HG03575 (cell line): ENCODE results near the gene ZFP64.
"Not testable (repeated sequence)": the region's sequence is repeated elsewhere in the genome, so short reads cannot be mapped to it uniquely, and the experiment has no call there.

Experiments used
- ATAC-seq: cut with Tn5 transposase; IDR thresholded peaks from one replicate; pipeline ENCODE4 v1.9.1; 2021; ENCODE audit not compliant: unreplicated experiment, insufficient number of reproducible peaks, low FRiP score; ENCODE audit errors: extremely low read depth

ZFP64 gene

GRCh38 chr20:52209154-52209571, 17.6 kb upstream of the ZFP64 start:
- ATAC-seq = no peak

DNA sequence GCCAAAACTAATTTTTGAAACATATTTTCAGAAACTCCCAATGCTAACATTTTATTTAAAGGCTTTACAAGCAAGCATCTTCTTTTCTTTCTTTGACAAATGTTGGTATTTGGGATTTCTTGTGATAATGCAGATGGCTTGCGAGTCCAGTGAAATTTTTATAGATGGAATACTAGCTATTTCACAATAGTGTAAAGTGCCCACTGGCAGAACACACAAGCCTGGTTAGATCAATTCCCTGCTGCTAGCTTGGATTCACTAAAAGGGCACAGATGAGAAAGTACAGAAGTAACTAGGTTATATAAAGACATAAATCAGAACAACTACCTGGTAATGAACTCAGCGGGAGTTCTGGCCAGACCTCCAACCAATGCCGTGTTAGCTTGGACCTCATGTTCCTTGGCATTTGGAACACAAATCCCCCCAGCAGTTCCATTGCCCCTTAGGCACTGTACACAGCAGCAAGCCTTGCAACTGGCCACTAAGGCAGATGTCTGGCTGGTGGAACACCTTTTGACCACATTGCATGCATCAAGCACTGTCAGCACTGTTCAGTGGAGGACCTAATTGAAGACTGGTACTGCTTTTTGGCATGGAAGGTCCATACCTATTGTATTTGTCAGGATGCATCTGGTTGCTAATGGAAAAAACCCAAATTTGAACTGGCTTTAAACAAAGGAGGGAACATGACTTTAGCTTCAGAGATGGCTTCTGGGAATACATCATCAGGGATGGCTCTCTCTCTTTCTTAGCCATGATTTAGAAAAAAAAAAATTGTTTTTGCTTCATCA, 15.6 kb upstream of the ZFP64 start:
- ATAC-seq = no peak

DNA sequence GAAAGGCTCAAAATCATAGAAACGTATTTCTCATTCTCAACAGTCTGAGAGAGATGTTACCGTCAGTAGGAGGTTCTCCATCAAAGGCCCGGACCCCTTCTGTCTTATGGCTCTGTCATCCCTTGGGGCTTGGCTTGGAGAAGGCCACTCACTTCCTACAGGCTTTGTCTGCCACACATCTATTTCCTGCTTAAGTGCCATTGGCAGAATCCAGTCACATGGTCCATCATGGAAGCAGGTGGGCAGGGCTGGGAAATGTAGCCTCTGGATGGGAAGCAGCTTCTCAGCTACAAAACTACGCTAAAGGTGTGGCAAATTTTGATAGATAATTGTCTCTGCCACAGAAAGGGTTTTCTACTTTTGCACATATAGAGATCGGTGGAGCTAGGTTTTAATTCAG, 12.6 kb upstream of the ZFP64 start:
- ATAC-seq = no peak

- ATAC-seq = no peak
Measured at GRCh38 chr20:52201395-52201794, 9.8 kb upstream of the ZFP64 start.

GRCh38 chr20:52200870-52201269, 9.3 kb upstream of the ZFP64 start:
- no peak for ATAC-seq

- no peak for ATAC-seq
Measured at GRCh38 chr20:52196845-52197244, 5.3 kb upstream of the ZFP64 start.

DNA sequence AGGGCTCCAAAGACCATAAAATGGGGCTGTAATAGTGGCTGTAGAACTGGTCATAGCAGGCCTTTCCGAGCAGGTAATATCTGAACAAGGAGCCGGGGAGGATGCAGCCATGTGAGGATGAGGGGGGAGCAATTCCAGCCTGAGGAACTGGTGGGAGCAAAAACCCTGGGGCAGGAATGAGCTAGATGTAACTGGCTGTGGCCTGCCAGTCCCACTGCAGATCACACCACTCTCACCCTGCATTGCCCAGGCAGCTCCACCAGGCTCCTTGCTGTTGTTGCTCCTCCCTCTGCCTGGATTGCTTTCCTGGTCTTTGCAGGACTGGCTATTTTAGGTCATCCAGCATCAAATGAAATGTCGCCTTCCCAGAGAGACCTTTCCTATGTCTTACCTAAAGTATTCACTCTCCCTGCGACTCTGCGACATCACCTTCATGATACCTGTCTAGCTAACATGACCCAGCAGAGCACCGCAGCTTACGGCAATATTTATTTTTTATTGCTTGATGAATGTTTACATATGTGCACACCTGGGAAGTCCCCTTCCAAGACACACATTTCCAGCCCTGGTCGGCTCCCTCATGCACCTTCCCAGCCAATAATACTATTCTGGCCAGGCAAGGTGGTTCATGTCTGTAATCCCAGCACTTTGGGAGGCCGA, 2.4 kb upstream of the ZFP64 start:
- no peak for ATAC-seq

- no peak for ATAC-seq
Measured at GRCh38 chr20:52193133-52193532, 1.6 kb upstream of the ZFP64 start.

GRCh38 chr20:52192719-52193007, 1.1 kb upstream of the ZFP64 start:
- ATAC-seq = not testable (repeated sequence)

DNA sequence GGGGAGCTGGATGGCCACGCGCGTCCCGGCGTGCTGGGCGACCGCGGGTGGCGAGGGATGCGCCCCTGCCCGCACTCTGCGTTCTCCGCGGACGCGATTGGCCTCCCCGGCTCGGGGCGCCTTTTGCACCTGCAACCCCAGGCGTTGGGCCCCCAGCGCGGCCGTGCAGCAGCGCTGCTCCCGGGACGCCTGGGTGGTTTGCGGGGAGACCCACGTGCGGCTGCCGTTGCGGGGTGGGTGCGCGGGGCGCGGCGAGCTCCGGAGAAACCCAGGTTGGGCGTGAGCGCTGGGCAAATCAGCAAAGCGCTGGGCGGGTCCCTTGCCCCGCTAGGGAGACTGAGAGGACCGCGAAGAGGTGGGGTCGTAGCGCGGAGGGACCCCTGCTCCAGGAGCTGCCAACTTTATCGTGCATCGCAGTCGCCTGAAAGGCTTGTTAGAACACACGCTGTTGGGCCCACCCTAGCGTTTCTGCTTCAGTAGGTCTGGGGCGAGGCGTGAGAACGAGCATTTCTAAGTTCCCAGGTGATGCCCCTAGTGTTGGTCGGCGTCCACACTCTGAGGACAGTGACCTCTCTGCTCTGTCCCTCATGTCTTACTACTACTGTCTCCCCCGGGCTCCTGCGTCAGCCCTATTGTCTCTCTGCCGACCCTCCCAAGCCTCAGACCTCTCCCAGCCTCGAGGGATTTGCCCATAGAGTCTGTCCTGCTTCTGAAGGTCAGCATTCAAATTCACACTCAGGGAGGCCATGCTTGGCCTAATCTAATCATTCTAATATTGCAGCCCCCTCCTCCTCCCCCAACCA, 538 bp upstream of the ZFP64 start:
- ATAC-seq = no peak

GRCh38 chr20:52190437-52191131, 995 bp downstream of the ZFP64 start:
- ATAC-seq = no peak

GRCh38 chr20:52181766-52182165, 9.8 kb downstream of the ZFP64 start:
- ATAC-seq = no peak

GRCh38 chr20:52180180-52180840, 11.3 kb downstream of the ZFP64 start:
- no peak for ATAC-seq

DNA sequence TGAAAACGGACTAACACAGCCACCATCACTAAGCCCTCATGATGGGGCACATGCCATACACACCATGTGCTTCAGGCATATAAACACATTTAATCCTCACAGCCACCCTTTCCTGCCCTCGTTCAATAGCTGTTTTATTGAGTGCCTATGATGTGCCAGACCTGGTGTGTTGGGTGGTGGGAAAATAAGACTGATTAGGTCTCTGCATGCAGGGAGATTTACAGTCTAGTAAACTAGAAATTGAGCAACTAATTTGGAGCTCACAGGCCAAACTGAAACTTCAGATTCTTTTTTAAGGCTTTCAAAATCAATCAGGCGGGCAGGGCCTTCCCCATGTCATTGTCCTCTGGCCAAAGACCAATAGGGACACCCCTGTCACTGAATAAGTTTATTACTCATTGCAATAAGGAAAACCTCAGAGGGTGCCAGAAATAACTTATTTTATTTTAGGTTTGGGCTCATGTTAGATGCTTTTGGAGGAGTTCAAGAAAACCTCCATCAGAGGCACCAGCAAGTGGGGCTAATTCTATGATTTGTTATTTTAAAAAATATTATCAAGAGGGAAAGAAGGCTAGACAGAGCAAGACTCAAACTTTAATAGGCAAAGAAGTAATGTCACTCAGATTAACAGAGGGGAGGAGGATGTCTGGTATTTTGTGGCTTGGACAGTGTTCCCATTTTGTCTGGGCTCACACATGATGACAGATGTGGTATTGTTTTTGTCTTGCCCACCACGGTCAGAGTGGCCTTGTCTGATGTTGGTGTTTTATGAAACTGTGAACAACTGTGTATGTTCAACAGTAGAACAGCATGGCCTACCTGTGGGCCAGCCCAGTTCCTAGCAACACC, 12.0 kb downstream of the ZFP64 start:
- peak; percentile 79 for ATAC-seq

DNA sequence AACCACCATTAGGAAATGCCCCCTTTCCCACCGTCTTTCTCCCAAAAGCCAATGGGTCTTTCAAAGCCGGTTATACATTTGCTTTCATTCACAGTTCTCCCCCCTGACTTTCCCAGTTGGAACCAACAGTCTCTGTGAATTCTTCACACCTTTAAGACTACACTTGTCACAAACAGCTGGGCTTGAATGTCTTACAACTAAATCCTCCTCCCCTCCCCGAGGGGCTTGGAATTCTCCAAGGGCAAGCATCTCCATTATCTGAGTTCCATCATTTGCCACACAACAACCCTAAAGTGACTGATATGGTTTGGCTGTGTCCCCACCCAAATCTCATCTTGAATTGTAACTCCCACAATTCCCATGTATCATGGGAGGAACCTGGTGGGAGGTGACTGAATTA, 12.9 kb downstream of the ZFP64 start:
- ATAC-seq = no peak

DNA sequence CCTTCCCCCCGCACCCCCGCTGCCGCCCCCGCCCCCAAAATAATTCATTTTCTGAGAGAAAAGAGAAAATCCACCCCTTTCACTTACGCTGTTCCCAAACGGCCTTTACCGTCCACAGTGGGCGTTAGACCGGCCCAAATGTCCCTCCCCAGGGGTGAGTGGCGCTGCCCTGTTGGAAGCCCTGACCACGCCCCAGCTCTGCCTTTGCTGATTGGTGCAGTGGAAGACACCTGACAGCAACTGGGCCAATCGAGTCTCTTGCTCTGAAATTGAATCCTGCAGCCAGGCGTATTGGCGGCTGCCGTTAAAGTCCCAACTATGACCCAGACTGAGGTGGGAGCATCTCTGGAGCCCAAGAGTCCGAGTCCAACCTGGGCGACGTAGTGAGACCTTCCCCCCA, 15.7 kb downstream of the ZFP64 start:
- no peak for ATAC-seq

DNA sequence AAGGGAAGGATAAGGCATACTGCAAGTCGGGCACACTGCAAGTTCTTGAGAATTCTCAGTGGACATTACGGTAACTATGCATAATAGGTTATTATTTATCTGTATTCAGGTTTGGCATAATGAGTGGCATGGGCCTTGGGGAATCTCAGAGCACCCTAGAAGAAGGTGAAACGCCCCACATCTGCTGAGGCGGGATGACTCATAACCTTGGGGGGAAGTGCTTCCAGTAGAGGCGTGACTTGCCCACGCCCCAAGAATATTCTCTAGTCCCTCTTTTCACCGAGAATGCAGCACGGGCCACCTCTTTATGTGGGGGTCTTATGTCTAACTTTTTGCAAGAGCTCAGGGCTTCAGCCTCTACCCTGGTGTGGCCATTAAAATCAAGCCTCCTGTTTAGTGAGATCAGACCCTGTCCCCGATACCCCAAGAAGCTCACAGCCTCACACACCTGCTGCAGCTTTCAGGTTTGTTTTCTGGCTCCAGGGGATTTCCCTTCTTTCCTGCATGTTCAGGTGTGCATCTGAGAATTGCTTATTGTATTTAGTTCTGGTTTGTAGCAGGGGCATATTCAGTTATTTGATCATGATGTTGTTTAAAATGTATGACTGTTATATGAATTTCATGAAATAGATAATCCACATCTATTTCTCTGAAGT, 19.1 kb downstream of the ZFP64 start:
- ATAC-seq = no peak

- ATAC-seq = no peak
Measured at GRCh38 chr20:52171025-52171424, 20.6 kb downstream of the ZFP64 start.
